UCSD-AML1 (cell line): Measurements from ENCODE around the gene SP140.

ENCODE experiments used
- DNase-seq: peaks from one replicate; lab custom pipeline; 2025; ENCODE audit not compliant: unreplicated experiment; lab: John Stamatoyannopoulos, UW

The SP140 gene

DNA sequence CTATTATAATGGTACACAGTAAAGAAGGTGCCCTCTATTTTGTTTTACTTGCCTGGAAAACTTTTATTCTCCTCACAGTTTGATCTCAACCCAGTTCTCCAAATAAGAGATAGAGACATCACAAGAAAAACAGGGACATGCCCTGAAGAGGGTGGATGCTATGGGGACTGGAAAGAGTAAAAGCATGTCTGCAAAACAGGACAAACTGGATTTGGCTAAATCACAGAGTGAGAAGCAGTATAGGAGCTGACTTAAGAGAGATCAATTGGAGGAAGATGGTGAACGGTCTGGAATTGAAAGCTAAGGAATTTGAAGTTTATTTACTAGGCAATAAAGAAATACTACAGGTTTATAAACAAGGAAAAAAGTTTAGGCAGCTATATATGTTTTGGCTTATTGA lies 134.5 kb downstream of the SP140 start:
- DNase-seq = no peak

DNA sequence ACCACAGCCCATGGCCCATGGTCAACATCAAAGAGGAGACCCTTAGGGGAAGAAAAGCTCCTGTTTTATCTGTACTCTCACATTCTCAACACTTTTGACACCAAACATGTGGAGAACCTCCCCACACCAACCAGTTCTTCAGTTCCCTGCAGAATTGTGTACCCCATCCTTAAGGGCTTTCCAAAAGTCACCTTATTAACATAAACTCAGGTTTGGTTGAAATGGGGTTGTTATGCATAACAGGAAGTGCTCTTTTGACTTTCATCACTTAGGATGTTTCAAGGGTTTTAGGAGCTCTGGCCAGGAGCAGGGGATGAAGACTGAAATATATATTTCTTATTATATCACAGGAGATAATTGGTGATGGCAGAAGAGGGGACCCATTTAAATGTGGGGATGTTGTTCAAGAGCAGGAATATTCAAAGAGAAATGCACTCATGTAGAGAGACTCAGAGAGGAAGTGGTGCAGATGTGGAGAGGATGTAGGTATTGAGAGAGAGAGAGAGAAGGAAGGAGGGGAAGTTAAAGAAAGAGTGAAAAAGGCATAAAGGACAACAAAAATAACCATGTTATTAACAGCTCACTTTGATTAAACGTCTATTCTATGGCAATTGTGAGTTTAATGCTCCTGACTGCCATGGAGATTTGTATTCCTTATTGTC lies 136.6 kb downstream of the SP140 start:
- DNase-seq = no peak
